Myocyte (in vitro differentiated cells): ENCODE measurements around the gene CCL25. TPM values are rescaled to one million over a fixed set of nuclear protein-coding genes. Genes with fewer than 3 reads are reported as not detected.
"Not testable (repeated sequence)": the region's sequence is repeated elsewhere in the genome, so short reads cannot be mapped to it uniquely, and the experiment has no call there.

Experiments
- DNase-seq: peaks from one replicate; pipeline ENCODE4 v3.0.0-alpha.2; 2012; ENCODE audit warnings: low read depth
- polyA plus RNA-seq: library from polyadenylated mRNA; unstranded; fragments of >200 nt; gene quantifications from one replicate; pipeline ENCODE4 v1.2.1, GENCODE V29; 2012; ENCODE audit warnings: missing spikeins
- total RNA-seq: library from RNA; depleted of rRNA; stranded (reverse); fragments of >200 nt; gene quantifications from 2 replicates; pipeline ENCODE4 v1.2.3, GENCODE V29; 2014

CCL25 gene
- total RNA-seq = not detected in 2 replicates
- 0.14 TPM for polyA plus RNA-seq

GRCh38 chr19:8052464-8052859 lies at the start of gene CCL25:
TSS of gene CCL25 (plus strand) at chr19:8052760. CDS start at chr19:8053050, 290 bp downstream.
- no peak for DNase-seq

GRCh38 chr19:8004001-8004400 lies 48.6 kb upstream of the CCL25 start:
- DNase-seq = no peak

GRCh38 chr19:8004723-8005513 lies 47.6 kb upstream of the CCL25 start:
- DNase-seq = peak; percentile 34

- DNase-seq = peak; percentile 89
Observed at GRCh38 chr19:8005534-8006256, 46.9 kb upstream of the CCL25 start, which contains the start of gene ELAVL1. TSS of gene ELAVL1 (minus strand) at chr19:8005641. CDS start at chr19:7991815, 13,826 bp downstream.

GRCh38 chr19:8017808-8018207 lies 34.8 kb upstream of the CCL25 start:
- DNase-seq = no peak

- no peak for DNase-seq
Observed at GRCh38 chr19:8020681-8021080, 31.9 kb upstream of the CCL25 start.

GRCh38 chr19:8021374-8021773 lies 31.2 kb upstream of the CCL25 start:
- DNase-seq = no peak

- no peak for DNase-seq
Observed at GRCh38 chr19:8022275-8022674, 30.3 kb upstream of the CCL25 start.

GRCh38 chr19:8023371-8023770 lies 29.2 kb upstream of the CCL25 start:
- no peak for DNase-seq

GRCh38 chr19:8024256-8024655 lies 28.3 kb upstream of the CCL25 start:
- DNase-seq = not testable (repeated sequence)

GRCh38 chr19:8025316-8025715 lies 27.2 kb upstream of the CCL25 start:
- DNase-seq = no peak

- peak; percentile 79 for DNase-seq
Observed at GRCh38 chr19:8028951-8029491, 23.5 kb upstream of the CCL25 start.

- DNase-seq = no peak
Observed at GRCh38 chr19:8030960-8031359, 21.6 kb upstream of the CCL25 start.

GRCh38 chr19:8033287-8034177 lies 19.0 kb upstream of the CCL25 start:
- DNase-seq = not testable (repeated sequence)

GRCh38 chr19:8034178-8034525 lies 18.4 kb upstream of the CCL25 start:
- no peak for DNase-seq

GRCh38 chr19:8036434-8037099 lies 16.0 kb upstream of the CCL25 start:
- DNase-seq = peak; percentile 94

- DNase-seq = no peak
Observed at GRCh38 chr19:8038815-8039214, 13.7 kb upstream of the CCL25 start.

- DNase-seq = no peak
Observed at GRCh38 chr19:8039231-8039630, 13.3 kb upstream of the CCL25 start.

- no peak for DNase-seq
Observed at GRCh38 chr19:8041531-8041931, 11.0 kb upstream of the CCL25 start.

GRCh38 chr19:8042900-8043299 lies 9.7 kb upstream of the CCL25 start:
- DNase-seq = no peak

- no peak for DNase-seq
Observed at GRCh38 chr19:8044018-8044417, 8.5 kb upstream of the CCL25 start.
